Erythroblast (primary cell): ENCODE data around the gene EYS.

Source experiments
- GATA1 ChIP-seq: IDR thresholded peaks from 2 replicates; pipeline ENCODE4 v1.6.1; 2011; ENCODE audit warnings: low read depth, mild to moderate bottlenecking, control low read depth, low read length, moderate library complexity
- POLR2A ChIP-seq: IDR thresholded peaks from 2 replicates; pipeline ENCODE4 v1.6.1; 2011; ENCODE audit warnings: mild to moderate bottlenecking, low read length

GRCh38 chr6:64259372-64259771, 1447.7 kb downstream of the EYS start:
- TF ChIP-seq POLR2A (no peak), GATA1 (no peak)
